H1 (cell line): ENCODE results near the gene RAB3C. TPM values are rescaled to one million over a fixed set of nuclear protein-coding genes. Genes with fewer than 3 reads are reported as not detected.

ENCODE experiments used
- BRCA1 ChIP-seq: IDR thresholded peaks from 2 replicates; pipeline ENCODE4 v1.6.1; 2012; ENCODE audit warnings: low read depth, low read length, improper control_type of control experiment
- CHD1 ChIP-seq: IDR thresholded peaks from 2 replicates; pipeline ENCODE4 v1.6.1; 2012; ENCODE audit warnings: low read depth, low read length, improper control_type of control experiment
- CHD7 ChIP-seq: fragments of 300-600 bp; sonication (generic); IDR thresholded peaks from 2 replicates; pipeline ENCODE4 v1.7.1; 2012; ENCODE audit warnings: low read length, moderate library complexity, mild to moderate bottlenecking, inconsistent platforms; ENCODE audit not compliant: insufficient replicate concordance
- EP300 ChIP-seq, 2 experiments: IDR thresholded peaks; 1 replicate in 1 of 2; 2 replicates in 1 of 2; pipeline ENCODE4 v1.6.1; 2011 to 2012; ENCODE audit warnings: low read depth in 2 of 2, low read length in 2 of 2, mild to moderate bottlenecking in 2 of 2, borderline replicate concordance in 1 of 2, inconsistent platforms in 1 of 2, moderate library complexity in 1 of 2
- MAX ChIP-seq: IDR thresholded peaks from 2 replicates; pipeline ENCODE4 v1.6.1; 2012; ENCODE audit warnings: inconsistent platforms
- NANOG ChIP-seq: IDR thresholded peaks from 2 replicates; pipeline ENCODE4 v1.6.1; 2011; ENCODE audit warnings: low read length, low read depth, mild to moderate bottlenecking, inconsistent platforms; ENCODE audit not compliant: insufficient read depth, poor library complexity, severe bottlenecking
- RFX5 ChIP-seq: IDR thresholded peaks from 2 replicates; pipeline ENCODE4 v1.6.1; 2011; ENCODE audit warnings: low read depth, low read length, improper control_type of control experiment, borderline replicate concordance
- SRF ChIP-seq: IDR thresholded peaks from 2 replicates; pipeline ENCODE4 v1.6.1; 2011; ENCODE audit warnings: mild to moderate bottlenecking, low read depth, low read length, moderate library complexity
- polyA plus RNA-seq, 7 experiments: library from polyadenylated mRNA; depleted of rRNA in 3 of 7; stranded (reverse) in 5 of 7; unstranded in 2 of 7; fragments of >200 nt in 5 of 7; fragments of 200-250 nt in 2 of 7; gene quantifications; 1 replicate in 5 of 7; 2 replicates in 1 of 7; 4 replicates in 1 of 7; pipeline versions ENCODE4 v1.2.1 to v1.2.3, GENCODE V29; 2011 to 2013; ENCODE audit warnings: missing spikeins in 2 of 7, mixed read lengths in 2 of 7
- total RNA-seq: library from RNA; stranded (reverse); fragmentation: NEBNext Ultra II Directional; extraction: Animal tissue kit (Norgen Biotek cat#: 25700); gene quantifications from 2 replicates; pipeline ENCODE4 v1.2.1, GENCODE V29; 2021

Gene RAB3C
- total and polyA plus RNA-seq, 2 of the 8 experiments (the other 6 are each of a cell fraction or from before 2014, with no cell fraction given) = 14.7 to 18.3 TPM

GRCh38 chr5:58622936-58623871, 40.3 kb downstream of the RAB3C start (continued):
- TF ChIP-seq CHD7 = no peak
- no peak for TF ChIP-seq CHD1
- TF ChIP-seq NANOG = no peak
- no peak for TF ChIP-seq RFX5
- no peak for TF ChIP-seq SRF
- no peak for TF ChIP-seq MAX
- no peak for TF ChIP-seq EP300 (IDR thresholded peaks at IDR 0.05; ENCODE audit: borderline replicate concordance in 1 of 2, low read depth in 2 of 2, low read length in 2 of 2)
- no peak for TF ChIP-seq BRCA1
